HEK293 (cell line): ENCODE results near the gene GNAS.
A peak's percentile ranks its signal among the peaks of the same experiment; 100 is the strongest.

Source experiments
- CTCF ChIA-PET: fragments of 350-600 bp; formaldehyde crosslinking; extraction: SDS; loops from one replicate; lab custom pipeline; 2021; ENCODE audit warnings: antibody characterized with exemption; lab: Yijun Ruan, JAX
- POLR2A ChIA-PET: fragments of 300-600 bp; formaldehyde crosslinking; extraction: SDS; loops from one replicate; lab custom pipeline; 2020; ENCODE audit warnings: antibody characterized with exemption, inconsistent platforms; lab: Yijun Ruan, JAX
- H3K27ac ChIP-seq: fragments of 200-500 bp; sonication (Bioruptor generic); 2 replicates; pipeline ENCODE4 v1.5.1; 2014; ENCODE audit warnings: low read depth, low read length, control low read depth, inconsistent platforms; ENCODE audit errors: extremely low read depth
- H3K36me3 ChIP-seq, 2 experiments: fragments of 200-500 bp in 1 of 2; sonication (Bioruptor generic) in 1 of 2; 1 replicate in 1 of 2; 2 replicates in 1 of 2; pipeline ENCODE4 v1.5.1; 2014 to 2017; ENCODE audit warnings: inconsistent platforms in 2 of 2, low read length in 2 of 2; ENCODE audit not compliant: control insufficient read depth in 2 of 2, insufficient read depth in 1 of 2
- H3K4me1 ChIP-seq: fragments of 200-500 bp; sonication (Bioruptor generic); 2 replicates; pipeline ENCODE4 v1.5.1; 2014; ENCODE audit warnings: mild to moderate bottlenecking, low read length, inconsistent platforms; ENCODE audit not compliant: control insufficient read depth, insufficient read depth
- H3K4me3 ChIP-seq: 2 replicates; pipeline ENCODE4 v1.5.1; 2011; ENCODE audit warnings: low read depth, mild to moderate bottlenecking, control low read depth, low read length, moderate library complexity
- H3K9me3 ChIP-seq: fragments of 200-500 bp; sonication (Bioruptor generic); 2 replicates; pipeline ENCODE4 v1.5.1; 2014; ENCODE audit warnings: low read depth, low read length, inconsistent platforms; ENCODE audit not compliant: control insufficient read depth, insufficient read depth
- GLIS1 ChIP-seq: fragments of 450-650 bp; formaldehyde crosslinking; IDR thresholded peaks from 2 replicates; pipeline ENCODE4 v1.5.1; 2016; ENCODE audit warnings: missing biosample characterization, missing genetic modification characterization
- KLF9 ChIP-seq: fragments of 450-650 bp; formaldehyde crosslinking; IDR thresholded peaks from 2 replicates; pipeline ENCODE4 v1.5.1; 2016; ENCODE audit warnings: missing biosample characterization, missing genetic modification characterization, low read depth
- OVOL3 ChIP-seq: fragments of 450-650 bp; formaldehyde crosslinking; IDR thresholded peaks from 2 replicates; pipeline ENCODE4 v1.5.1; 2016; ENCODE audit warnings: missing biosample characterization, missing genetic modification characterization
- PRDM1 ChIP-seq: fragments of 450-650 bp; formaldehyde crosslinking; IDR thresholded peaks from 2 replicates; pipeline ENCODE4; 2016; ENCODE audit warnings: missing biosample characterization, missing genetic modification characterization
- SP2 ChIP-seq: fragments of 450-650 bp; formaldehyde crosslinking; IDR thresholded peaks from 2 replicates; pipeline ENCODE4 v1.5.1; 2016; ENCODE audit warnings: missing biosample characterization, missing genetic modification characterization
- TRIM28 ChIP-seq: IDR thresholded peaks from 2 replicates; pipeline ENCODE4 v1.6.1; 2011; ENCODE audit warnings: low read length, control low read depth, borderline replicate concordance
- ZBTB17 ChIP-seq: fragments of 450-650 bp; formaldehyde crosslinking; IDR thresholded peaks from 2 replicates; pipeline ENCODE4 v1.5.1; 2016; ENCODE audit warnings: missing biosample characterization, missing genetic modification characterization
- ZIC2 ChIP-seq: fragments of 450-650 bp; formaldehyde crosslinking; IDR thresholded peaks from 2 replicates; pipeline ENCODE4 v1.5.1; 2016; ENCODE audit warnings: missing biosample characterization, missing genetic modification characterization
- ZNF140 ChIP-seq: fragments of 450-650 bp; formaldehyde crosslinking; IDR thresholded peaks from 2 replicates; pipeline ENCODE4 v1.5.1; 2016; ENCODE audit warnings: missing biosample characterization, missing genetic modification characterization
- ZNF19 ChIP-seq: fragments of 450-650 bp; formaldehyde crosslinking; IDR thresholded peaks from 2 replicates; pipeline ENCODE4; 2016; ENCODE audit warnings: missing biosample characterization, missing genetic modification characterization, low read depth
- ZNF23 ChIP-seq: fragments of 450-650 bp; formaldehyde crosslinking; IDR thresholded peaks from 2 replicates; pipeline ENCODE4 v1.5.1; 2016; ENCODE audit warnings: missing biosample characterization, missing genetic modification characterization, borderline replicate concordance
- ZNF324 ChIP-seq: fragments of 450-650 bp; formaldehyde crosslinking; IDR thresholded peaks from 2 replicates; pipeline ENCODE4 v1.5.1; 2016; ENCODE audit warnings: missing biosample characterization, missing genetic modification characterization
- ZNF366 ChIP-seq: fragments of 450-650 bp; formaldehyde crosslinking; conservative IDR thresholded peaks from 2 replicates; pipeline ENCODE4 v1.5.1; 2016; ENCODE audit warnings: missing biosample characterization, missing genetic modification characterization
- ZNF404 ChIP-seq: fragments of 450-650 bp; formaldehyde crosslinking; IDR thresholded peaks from 2 replicates; pipeline ENCODE4 v1.5.1; 2017; ENCODE audit warnings: missing biosample characterization, missing genetic modification characterization
- ZNF521 ChIP-seq: fragments of 450-650 bp; formaldehyde crosslinking; IDR thresholded peaks from 2 replicates; pipeline ENCODE4 v1.5.1; 2017; ENCODE audit warnings: missing biosample characterization, mild to moderate bottlenecking, missing genetic modification characterization
- ZNF530 ChIP-seq: fragments of 450-650 bp; formaldehyde crosslinking; IDR thresholded peaks from 2 replicates; pipeline ENCODE4 v1.5.1; 2016; ENCODE audit warnings: low read depth, missing biosample characterization, missing genetic modification characterization
- ZNF629 ChIP-seq: fragments of 450-650 bp; formaldehyde crosslinking; IDR thresholded peaks from 2 replicates; pipeline ENCODE4 v1.5.1; 2017; ENCODE audit warnings: missing biosample characterization, missing genetic modification characterization
- ZNF654 ChIP-seq: fragments of 450-650 bp; formaldehyde crosslinking; IDR thresholded peaks from 2 replicates; pipeline ENCODE4 v1.5.1; 2016; ENCODE audit warnings: low read depth, missing biosample characterization, missing genetic modification characterization
- ZNF777 ChIP-seq: fragments of 450-650 bp; formaldehyde crosslinking; IDR thresholded peaks from 2 replicates; pipeline ENCODE4 v1.5.1; 2017; ENCODE audit warnings: missing biosample characterization, missing genetic modification characterization, borderline replicate concordance
- ZSCAN30 ChIP-seq: fragments of 450-650 bp; IDR thresholded peaks from 2 replicates; pipeline ENCODE4 v1.5.1; 2018; ENCODE audit warnings: missing biosample characterization, mild to moderate bottlenecking, missing genetic modification characterization, moderate library complexity
- TF ChIP-seq, protein P1 (sequence below): fragments of 450-650 bp; formaldehyde crosslinking; IDR thresholded peaks from 2 replicates; pipeline ENCODE4 v1.5.1; 2016; ENCODE audit warnings: missing biosample characterization, missing genetic modification characterization, borderline replicate concordance
- TF ChIP-seq, protein P2 (sequence below): fragments of 450-650 bp; formaldehyde crosslinking; IDR thresholded peaks from 2 replicates; pipeline ENCODE4 v1.5.1; 2016; ENCODE audit warnings: missing biosample characterization, missing genetic modification characterization
- TF ChIP-seq, protein P3 (sequence below): fragments of 450-650 bp; formaldehyde crosslinking; IDR thresholded peaks from 2 replicates; pipeline ENCODE4 v1.5.1; 2016; ENCODE audit warnings: missing biosample characterization, missing genetic modification characterization
- TF ChIP-seq, protein P4 (sequence below): fragments of 450-650 bp; formaldehyde crosslinking; IDR thresholded peaks from 2 replicates; pipeline ENCODE4 v1.5.1; 2017; ENCODE audit warnings: missing biosample characterization, missing genetic modification characterization
- TF ChIP-seq, protein P5 (sequence below): fragments of 450-650 bp; formaldehyde crosslinking; IDR thresholded peaks from 2 replicates; pipeline ENCODE4 v1.5.1; 2017; ENCODE audit warnings: missing biosample characterization, missing genetic modification characterization

The GNAS gene

DNA sequence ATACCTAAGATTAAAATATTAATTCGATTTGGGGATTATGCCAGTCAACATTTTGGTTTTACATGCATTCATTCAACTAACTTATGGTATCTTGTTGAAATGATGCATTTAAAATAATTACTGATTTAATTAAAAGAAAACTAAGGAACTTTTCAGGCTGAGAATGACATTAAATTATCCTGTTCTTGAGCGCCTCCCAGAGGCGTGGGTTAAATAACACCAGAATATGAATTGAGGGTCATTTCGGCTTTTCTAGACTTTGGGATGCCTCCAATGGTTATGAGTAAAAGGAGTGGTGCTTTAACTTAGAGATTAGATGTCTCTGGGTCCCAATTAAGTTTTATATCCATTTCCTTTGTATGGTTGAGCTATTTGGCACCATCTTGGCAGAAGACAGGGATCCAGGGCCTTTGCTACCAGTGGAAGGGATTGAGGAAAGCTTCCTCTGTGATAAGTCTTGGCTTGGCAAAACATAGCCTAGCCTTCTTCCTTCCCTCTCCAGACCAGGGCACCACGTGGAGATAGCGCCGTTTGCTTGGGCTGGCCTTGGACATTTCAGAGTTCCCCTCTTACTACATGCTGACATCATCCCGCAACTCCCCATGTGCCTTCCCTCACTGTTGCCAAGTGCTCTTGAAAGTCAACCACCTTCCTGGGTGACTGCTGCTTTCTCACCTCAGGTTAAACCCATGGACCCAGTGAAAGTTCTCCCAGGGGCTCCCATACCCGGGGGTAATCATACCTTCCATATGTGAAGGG lies 28.7 kb downstream of the GNAS start:
- POLR2A ChIA-PET = no interaction called here
- Histone ChIP-seq H3K4me1 (no peaks in the 10 kb centered on the region), H3K9me3 (no peaks in the 10 kb centered on the region), H3K27ac (no peak overlapping the region), H3K4me3 (no peak overlapping the region), H3K36me3 (no peaks in the 10 kb centered on the region)
- CTCF ChIA-PET = interaction anchor here (0.7 kb wide), 1 partner anchor 8 kb away, joined by 5 read pairs; no protein-coding TSS in a partner anchor
- TF ChIP-seq KLF9 (no peak), ZNF530 (no peak), ZSCAN30 (tag by site-specific recombination) (no peak), ZNF366 (no peak), ZNF140 (tag by site-specific recombination) (no peak), ZNF521 (tag by site-specific recombination) (no peak), ZNF629 (tag by site-specific recombination) (0 out of 2 replicates have a peak, but pooled peaks have one; percentile 20), ZNF404 (tag by site-specific recombination) (no peak), ZNF19 (tag by site-specific recombination) (no peak), PRDM1 (tag by site-specific recombination) (0 out of 2 replicates have a peak, but pooled peaks have one; percentile 16), ZNF324 (tag by site-specific recombination) (no peak), ZNF23 (tag by site-specific recombination) (no peak), OVOL3 (tag by site-specific recombination) (no peak), ZIC2 (peak; percentile 89), TRIM28 (no peak), ZBTB17 (tag by site-specific recombination) (no peak), ZNF654 (tag by site-specific recombination) (peak; percentile 10; the same call in 1 of the 2 replicates), SP2 (no peak), GLIS1 (peak; percentile 9; the same call in 1 of the 2 replicates), ZNF777 (tag by site-specific recombination) (no peak)
- TF ChIP-seq, protein P1, sequence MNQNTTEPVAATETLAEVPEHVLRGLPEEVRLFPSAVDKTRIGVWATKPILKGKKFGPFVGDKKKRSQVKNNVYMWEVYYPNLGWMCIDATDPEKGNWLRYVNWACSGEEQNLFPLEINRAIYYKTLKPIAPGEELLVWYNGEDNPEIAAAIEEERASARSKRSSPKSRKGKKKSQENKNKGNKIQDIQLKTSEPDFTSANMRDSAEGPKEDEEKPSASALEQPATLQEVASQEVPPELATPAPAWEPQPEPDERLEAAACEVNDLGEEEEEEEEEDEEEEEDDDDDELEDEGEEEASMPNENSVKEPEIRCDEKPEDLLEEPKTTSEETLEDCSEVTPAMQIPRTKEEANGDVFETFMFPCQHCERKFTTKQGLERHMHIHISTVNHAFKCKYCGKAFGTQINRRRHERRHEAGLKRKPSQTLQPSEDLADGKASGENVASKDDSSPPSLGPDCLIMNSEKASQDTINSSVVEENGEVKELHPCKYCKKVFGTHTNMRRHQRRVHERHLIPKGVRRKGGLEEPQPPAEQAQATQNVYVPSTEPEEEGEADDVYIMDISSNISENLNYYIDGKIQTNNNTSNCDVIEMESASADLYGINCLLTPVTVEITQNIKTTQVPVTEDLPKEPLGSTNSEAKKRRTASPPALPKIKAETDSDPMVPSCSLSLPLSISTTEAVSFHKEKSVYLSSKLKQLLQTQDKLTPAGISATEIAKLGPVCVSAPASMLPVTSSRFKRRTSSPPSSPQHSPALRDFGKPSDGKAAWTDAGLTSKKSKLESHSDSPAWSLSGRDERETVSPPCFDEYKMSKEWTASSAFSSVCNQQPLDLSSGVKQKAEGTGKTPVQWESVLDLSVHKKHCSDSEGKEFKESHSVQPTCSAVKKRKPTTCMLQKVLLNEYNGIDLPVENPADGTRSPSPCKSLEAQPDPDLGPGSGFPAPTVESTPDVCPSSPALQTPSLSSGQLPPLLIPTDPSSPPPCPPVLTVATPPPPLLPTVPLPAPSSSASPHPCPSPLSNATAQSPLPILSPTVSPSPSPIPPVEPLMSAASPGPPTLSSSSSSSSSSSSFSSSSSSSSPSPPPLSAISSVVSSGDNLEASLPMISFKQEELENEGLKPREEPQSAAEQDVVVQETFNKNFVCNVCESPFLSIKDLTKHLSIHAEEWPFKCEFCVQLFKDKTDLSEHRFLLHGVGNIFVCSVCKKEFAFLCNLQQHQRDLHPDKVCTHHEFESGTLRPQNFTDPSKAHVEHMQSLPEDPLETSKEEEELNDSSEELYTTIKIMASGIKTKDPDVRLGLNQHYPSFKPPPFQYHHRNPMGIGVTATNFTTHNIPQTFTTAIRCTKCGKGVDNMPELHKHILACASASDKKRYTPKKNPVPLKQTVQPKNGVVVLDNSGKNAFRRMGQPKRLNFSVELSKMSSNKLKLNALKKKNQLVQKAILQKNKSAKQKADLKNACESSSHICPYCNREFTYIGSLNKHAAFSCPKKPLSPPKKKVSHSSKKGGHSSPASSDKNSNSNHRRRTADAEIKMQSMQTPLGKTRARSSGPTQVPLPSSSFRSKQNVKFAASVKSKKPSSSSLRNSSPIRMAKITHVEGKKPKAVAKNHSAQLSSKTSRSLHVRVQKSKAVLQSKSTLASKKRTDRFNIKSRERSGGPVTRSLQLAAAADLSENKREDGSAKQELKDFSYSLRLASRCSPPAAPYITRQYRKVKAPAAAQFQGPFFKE (tag by site-specific recombination) = no peak
- TF ChIP-seq, protein P2, sequence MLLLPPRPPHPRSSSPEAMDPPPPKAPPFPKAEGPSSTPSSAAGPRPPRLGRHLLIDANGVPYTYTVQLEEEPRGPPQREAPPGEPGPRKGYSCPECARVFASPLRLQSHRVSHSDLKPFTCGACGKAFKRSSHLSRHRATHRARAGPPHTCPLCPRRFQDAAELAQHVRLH (tag by site-specific recombination) = no peak
- TF ChIP-seq, protein P3, sequence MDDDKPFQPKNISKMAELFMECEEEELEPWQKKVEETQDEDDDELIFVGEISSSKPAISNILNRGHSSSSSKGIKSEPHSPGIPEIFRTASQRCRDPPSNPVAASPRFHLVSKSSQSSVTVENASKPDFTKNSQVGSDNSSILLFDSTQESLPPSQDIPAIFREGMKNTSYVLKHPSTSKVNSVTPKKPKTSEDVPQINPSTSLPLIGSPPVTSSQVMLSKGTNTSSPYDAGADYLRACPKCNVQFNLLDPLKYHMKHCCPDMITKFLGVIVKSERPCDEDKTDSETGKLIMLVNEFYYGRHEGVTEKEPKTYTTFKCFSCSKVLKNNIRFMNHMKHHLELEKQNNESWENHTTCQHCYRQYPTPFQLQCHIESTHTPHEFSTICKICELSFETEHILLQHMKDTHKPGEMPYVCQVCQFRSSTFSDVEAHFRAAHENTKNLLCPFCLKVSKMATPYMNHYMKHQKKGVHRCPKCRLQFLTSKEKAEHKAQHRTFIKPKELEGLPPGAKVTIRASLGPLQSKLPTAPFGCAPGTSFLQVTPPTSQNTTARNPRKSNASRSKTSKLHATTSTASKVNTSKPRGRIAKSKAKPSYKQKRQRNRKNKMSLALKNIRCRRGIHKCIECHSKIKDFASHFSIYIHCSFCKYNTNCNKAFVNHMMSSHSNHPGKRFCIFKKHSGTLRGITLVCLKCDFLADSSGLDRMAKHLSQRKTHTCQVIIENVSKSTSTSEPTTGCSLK = no peak
- TF ChIP-seq, protein P4, sequence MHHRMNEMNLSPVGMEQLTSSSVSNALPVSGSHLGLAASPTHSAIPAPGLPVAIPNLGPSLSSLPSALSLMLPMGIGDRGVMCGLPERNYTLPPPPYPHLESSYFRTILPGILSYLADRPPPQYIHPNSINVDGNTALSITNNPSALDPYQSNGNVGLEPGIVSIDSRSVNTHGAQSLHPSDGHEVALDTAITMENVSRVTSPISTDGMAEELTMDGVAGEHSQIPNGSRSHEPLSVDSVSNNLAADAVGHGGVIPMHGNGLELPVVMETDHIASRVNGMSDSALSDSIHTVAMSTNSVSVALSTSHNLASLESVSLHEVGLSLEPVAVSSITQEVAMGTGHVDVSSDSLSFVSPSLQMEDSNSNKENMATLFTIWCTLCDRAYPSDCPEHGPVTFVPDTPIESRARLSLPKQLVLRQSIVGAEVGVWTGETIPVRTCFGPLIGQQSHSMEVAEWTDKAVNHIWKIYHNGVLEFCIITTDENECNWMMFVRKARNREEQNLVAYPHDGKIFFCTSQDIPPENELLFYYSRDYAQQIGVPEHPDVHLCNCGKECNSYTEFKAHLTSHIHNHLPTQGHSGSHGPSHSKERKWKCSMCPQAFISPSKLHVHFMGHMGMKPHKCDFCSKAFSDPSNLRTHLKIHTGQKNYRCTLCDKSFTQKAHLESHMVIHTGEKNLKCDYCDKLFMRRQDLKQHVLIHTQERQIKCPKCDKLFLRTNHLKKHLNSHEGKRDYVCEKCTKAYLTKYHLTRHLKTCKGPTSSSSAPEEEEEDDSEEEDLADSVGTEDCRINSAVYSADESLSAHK (tag by site-specific recombination) = no peak
- TF ChIP-seq, protein P5, sequence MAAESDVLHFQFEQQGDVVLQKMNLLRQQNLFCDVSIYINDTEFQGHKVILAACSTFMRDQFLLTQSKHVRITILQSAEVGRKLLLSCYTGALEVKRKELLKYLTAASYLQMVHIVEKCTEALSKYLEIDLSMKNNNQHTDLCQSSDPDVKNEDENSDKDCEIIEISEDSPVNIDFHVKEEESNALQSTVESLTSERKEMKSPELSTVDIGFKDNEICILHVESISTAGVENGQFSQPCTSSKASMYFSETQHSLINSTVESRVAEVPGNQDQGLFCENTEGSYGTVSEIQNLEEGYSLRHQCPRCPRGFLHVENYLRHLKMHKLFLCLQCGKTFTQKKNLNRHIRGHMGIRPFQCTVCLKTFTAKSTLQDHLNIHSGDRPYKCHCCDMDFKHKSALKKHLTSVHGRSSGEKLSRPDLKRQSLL (tag by site-specific recombination) = no peak
